ENCODE results near the gene MZF1.

The MZF1 gene

DNA sequence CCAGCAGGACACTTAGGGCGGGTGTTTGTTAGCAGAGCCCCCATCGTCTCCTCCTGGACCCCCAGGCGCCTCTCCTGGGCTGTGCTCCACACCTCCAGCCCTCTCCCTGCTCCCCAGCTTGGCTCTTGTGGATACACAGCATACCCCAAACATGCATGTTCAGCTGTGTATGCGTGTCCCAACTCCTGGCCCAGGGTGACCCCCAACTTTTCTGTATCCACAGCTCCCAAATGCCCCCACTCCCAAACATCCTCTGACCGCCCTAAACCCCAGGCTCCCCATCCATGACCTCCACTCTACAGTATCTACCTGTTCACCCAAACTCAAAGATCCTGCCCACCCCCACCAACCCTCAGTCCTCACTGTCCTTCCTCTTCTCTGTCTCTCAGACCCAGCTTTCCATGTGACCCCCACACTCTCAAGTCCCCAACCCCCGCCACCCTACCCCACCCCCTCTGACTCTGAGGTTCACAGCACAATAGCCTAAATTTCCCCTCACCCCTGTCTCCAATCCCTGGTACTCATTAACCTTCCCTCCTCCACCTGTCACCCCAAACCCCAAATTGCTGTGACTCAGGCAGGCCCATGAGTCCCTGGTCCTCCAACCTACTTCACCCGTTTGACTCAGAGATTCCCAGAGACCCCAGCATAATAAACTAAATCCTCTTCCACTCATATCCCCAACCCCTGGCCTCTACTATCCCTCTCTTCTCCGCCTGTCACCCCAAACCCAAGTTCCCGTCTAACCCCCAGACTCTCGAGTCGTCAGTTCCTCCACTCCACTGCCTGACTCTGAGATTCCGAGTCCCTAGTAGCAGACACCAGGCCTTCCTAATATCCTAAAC is 15.7 kb downstream of the MZF1 start:
- Histone ChIP-seq H3K4me3 (peak overlapping the region; percentile 62 to 91 (median 69)), H3K27ac (peak overlapping the region; percentile 61 to 100 (median 99))

DNA sequence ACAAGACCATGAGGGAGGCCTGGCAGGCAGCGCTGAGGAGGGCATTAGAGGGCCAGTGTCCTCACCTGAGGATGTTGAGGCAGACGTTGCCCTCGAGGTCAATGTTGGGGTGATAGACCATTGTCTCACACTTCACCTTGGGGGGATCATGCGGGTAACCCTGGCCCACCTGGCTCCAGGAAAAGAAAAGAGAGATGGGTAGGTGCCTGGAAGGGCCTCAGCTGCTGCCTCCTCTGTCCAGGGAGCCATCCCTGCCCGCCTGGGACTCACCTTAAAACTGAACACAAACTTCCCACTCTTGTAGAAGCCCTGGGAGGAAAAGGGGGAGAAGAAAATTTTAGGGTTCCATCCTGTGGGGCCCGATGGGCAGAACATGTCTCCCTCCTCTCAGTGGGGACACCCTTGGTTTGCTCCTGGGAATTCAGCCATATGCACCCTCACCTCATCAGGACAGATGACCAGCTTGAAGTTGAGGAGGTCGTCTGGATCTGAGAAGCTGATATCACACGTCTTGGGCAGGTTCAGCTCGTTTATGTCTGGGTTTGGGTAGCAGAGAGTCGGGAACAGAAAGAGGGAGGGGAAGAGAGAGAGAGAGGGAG is 16.4 kb downstream of the MZF1 start:
- peak overlapping the region in 6 of 7 experiments; percentile 62 to 83 (median 68) for H3K4me3 ChIP-seq
- peak overlapping the region in 17 of 21 experiments; percentile 81 to 100 (median 99) for H3K27ac ChIP-seq

DNA sequence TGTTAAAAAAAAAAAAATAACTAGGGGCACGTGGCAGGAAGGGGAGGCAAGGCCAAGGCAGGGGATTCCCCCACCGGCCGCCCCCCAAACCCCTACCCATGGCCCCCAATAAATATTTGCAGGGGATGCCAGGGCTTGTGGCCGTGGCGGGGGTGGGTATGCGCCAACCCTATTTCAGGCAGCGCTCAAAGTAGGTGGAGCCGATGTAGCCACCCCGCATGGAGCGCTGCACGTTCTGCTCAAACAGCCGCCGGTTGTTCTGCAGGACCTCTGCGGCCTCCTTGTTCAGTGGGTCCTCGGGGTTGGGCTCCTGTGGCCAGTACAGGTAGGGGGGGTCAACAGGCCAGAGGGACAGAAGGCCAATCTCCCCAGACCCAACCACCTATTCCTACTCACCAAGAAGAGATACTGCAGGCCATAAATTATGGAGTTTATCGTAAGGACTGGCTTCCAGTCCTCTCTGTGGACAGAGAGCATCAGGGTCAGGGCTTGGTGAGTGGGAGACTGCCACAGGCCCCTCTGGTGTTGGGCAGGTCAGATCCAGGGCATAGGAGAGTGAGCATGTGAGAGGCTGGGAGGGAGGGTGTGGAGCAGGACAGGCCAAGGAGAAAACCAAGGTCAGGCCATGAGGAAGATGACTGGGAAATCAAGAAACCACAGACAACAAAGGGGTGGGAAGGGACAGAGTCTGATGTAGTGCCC is 17.1 kb downstream of the MZF1 start:
- Histone ChIP-seq H3K4me3 (no peak overlapping the region), H3K27ac (peak overlapping the region in 13 of 21 experiments; percentile 7 to 99 (median 95))

DNA sequence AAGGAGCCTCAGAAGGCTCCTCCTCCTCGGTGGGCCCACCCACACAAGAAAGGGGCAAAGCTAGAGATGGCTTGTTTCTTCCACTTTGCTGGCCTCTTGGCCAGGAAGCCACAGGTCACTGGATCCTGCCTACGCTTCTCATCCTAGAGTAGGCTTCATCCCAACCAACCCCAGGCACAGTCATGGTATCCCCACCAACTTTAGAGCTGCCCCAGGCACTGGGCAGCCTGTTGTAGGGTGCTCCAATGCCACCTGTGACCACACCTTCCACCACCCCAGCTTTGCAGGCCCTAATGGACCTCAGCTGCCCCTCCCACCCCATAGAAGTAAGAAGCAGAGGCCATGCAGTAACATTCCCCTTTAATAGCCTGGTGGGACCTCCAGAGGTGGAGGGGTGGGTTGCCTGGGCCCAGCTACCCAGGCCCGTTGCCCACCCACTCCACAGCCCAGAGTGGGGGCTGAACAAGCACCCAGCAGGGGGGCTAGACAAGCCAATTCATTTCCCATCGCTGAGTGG is 17.7 kb downstream of the MZF1 start:
- Histone ChIP-seq H3K27ac (peak overlapping the region in 20 of 21 experiments; percentile 77 to 99 (median 93)), H3K4me3 (peak overlapping the region; percentile 48 to 86 (median 66))

DNA sequence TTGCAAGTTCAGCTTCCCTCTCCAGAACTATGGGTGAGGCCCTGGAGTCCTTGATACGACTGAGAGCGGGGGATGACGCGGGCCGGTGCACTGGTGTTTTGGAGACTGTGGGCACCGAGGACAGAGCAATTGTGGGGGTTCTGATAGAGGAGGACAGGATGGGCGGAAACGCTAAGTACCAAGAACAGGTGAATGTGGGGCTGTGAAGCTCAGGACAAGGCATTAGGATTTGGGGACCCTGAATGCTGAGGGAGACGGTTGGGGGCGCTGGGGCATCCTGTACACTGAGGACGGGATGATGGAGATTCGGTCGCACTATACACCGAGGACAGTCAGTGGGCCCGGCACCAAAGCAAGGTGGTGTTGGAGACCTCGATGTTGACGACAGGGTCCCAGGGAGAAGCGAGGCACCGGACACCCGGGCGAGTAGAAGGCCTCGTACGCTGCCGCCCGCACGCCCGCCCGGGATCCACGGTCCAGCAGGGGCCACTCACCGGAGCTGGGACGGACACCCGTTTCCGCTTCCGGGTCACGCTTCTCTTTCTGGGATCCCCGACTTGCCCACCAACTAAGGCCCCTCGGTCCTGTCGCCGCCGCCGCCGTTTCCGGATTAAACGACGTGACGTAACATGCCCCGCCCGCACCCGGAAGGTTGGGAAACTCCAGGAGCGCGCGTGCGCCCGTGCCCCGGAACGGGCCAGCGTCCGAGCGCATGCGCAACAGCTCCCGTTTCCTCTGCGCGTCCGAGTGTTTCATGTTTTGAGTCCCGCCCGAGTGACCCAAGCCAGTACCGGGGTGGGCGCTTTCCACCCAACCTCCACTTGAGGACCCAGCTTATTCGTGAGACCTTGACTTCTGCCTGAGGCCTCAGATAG is 18.4 kb downstream of the MZF1 start, which contains the start of gene CHMP2A:
TSS of gene CHMP2A (minus strand) at position 612 of the 875 bp plus-strand sequence. CDS start 893 bp downstream, outside the sequence.
- peak within 1 kb of the TSS; percentile 6 to 99 (median 93) for H3K27ac ChIP-seq

DNA sequence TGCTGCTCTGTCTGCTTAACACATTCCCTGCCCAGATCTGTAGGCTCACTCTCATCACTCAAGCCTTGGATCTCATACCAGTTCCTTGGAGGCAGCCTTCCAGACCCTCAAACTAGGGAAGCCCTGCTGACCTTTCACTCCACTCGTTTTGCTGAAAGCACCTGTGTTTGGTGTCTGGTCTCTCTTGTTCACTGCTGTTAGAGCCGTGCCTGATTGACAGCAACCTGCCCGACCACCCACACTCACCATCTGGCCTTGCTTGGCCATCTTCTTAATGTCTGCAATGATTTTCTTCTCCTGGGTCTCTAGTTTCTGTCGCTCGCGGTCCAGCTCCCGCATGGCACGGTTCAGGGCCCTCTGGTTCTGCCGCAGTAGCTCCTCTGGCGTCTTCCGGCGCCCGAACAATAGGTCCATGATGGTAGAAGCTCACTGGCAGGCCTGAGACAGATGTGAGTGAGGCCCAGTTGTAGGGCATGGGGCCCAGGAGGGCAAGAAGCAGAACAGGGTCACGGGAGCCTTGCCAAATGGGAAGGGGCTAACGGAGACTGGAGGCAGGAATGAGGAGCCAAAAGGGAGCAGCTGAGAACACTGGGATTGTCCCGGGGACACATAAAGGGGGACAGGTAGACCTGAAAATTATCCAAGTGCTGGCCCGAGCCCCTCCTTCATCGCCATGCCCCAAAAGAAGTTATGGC is 19.2 kb downstream of the MZF1 start:
- Histone ChIP-seq H3K4me3 (peak overlapping the region; percentile 48 to 86 (median 66)), H3K27ac (peak overlapping the region; percentile 6 to 99 (median 93))

More for the DNA sequence above, 18.4 kb downstream of the MZF1 start, which contains the start of gene CHMP2A:
- peak within 1 kb of the TSS; percentile 48 to 86 (median 66) for H3K4me3 ChIP-seq

DNA sequence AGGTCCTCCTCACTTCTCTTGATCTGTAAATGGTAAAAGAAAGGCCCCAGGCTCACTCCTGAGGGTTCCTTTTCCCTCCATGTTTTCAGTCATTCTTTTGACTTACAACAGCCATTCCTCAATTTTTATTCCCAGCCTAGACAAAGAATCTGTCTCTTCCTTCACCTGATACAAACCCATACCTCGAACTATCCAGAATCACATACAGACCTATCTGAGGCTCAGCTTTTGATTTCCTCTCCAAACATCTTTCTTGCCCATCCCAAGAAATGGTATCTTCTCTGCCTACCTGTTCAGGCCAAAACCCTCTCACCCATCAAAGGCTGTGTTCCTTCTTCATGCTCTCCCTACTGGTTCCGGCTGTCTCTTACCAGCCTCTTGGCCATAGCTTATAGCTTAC is 20.5 kb downstream of the MZF1 start:
- Histone ChIP-seq H3K4me3 (no peak overlapping the region), H3K27ac (no peak overlapping the region)

DNA sequence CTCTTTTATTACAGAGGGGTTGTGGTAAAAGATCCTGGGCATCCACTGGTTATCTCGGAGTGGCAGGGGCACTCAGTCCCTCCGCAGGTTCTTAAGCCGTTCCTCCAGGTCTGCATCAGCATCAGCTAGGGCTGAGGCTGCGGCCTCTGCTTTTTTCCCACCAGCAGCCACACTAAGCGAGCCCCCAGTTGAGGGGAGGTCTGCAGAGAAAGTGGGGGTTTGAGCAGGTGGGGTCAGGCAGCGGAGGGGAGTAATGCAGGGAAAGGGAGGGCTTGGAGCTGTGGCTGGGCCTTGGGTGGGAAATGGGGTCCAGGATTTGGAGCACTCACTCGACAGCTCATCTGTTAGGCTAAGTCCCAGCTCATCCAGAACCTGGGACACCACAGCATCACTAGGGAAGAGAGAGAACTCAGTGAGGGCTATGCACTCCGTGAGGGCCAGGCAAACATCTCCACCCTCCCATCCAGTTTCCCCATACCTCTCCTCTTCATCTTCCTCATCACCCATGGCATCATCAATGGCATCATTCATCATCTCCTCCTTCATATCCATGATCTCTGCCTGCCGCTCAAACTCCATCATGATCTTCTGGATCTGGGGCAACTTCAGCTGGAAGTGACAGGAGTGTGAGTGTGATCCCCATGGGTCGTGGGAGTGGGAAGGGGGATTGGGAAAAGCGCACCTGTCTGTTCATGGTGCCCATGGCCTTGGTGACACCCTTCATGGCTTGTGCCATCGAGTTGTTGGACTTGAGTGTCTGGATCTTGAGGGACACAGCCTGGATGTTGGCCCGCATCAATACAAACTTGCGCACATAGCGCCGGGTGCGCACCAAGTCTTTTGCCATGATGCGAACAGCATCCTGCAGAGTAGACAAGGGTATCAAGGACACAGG is 21.3 kb downstream of the MZF1 start:
- Histone ChIP-seq H3K4me3 (no peak overlapping the region), H3K27ac (no peak overlapping the region)

DNA sequence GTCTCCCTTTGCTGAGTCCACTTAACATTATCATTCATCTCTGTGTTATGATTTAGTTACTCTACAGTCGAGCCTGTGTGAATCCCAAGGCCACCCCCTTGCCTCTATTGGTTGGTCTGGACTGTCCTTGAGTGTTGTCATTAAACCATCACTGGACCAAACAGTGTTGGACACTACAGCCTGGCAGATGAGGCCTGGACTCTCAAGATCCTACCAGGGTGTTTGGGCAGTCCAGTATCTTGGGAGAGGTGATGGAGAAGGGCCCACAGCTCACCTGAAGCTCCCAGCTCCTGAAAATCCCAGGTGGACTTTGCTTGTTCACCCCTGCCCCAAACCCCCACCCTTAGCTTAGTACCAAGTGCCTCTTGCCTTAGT is 22.0 kb downstream of the MZF1 start:
- no peak overlapping the region for H3K4me3 ChIP-seq
- H3K27ac ChIP-seq: no peak overlapping the region

DNA sequence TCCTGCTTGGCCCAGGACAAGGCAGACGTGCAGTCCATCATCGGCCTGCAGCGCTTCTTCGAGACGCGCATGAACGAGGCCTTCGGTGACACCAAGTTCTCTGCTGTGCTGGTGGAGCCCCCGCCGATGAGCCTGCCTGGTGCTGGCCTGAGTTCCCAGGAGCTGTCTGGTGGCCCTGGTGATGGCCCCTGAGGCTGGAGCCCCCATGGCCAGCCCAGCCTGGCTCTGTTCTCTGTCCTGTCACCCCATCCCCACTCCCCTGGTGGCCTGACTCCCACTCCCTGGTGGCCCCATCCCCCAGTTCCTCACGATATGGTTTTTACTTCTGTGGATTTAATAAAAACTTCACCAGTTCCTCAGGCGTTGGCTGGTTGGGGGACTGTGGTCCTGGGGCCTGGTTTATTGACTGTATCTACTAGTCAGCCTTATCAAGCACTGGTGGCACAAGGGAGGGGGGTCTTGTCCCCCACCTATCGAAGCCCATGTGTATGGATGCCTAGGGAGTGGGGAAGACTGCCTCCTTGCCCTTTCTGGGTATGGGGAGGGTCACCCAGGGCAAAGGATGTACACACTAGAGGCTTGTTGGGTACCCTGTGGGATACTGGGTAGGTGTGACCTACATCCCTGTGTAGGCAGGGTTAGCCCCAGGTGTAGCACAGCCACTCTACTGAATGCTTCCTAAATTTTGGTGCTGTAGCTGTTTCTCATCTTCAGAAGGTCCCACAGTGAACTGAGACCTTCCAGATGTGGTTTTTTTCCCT is 22.6 kb downstream of the MZF1 start:
- H3K27ac ChIP-seq: no peak overlapping the region

DNA sequence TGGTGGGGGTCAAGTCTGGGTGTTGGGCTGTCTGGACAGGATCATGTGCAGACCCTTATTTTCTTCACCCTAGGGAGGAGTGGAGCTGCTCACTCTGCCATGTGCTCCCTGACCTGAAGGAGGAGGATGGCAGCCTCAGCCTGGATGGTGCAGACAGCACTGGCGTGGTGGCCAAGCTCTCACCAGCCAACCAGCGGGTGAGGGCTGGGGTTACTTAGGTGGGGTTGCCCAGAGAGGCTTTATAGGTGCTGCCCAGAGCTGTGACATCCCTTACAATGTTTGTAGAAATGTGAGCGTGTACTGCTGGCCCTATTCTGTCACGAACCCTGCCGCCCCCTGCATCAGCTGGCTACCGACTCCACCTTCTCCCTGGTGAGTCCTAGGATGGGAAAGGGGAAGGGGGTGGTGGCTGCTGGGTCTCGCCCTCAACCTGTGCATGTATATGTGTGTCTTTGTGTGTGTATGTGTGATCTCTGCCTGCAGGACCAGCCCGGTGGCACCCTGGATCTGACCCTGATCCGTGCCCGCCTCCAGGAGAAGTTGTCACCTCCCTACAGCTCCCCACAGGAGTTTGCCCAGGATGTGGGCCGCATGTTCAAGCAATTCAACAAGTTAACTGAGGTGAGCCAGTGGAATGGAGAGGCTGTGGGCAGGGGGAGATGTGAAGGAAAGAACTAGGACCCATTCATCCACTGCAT is 23.3 kb downstream of the MZF1 start:
- no peak overlapping the region for H3K27ac ChIP-seq
- no peak overlapping the region for H3K4me3 ChIP-seq

More for the DNA sequence above, 22.6 kb downstream of the MZF1 start:
- H3K4me3 ChIP-seq: no peak overlapping the region

DNA sequence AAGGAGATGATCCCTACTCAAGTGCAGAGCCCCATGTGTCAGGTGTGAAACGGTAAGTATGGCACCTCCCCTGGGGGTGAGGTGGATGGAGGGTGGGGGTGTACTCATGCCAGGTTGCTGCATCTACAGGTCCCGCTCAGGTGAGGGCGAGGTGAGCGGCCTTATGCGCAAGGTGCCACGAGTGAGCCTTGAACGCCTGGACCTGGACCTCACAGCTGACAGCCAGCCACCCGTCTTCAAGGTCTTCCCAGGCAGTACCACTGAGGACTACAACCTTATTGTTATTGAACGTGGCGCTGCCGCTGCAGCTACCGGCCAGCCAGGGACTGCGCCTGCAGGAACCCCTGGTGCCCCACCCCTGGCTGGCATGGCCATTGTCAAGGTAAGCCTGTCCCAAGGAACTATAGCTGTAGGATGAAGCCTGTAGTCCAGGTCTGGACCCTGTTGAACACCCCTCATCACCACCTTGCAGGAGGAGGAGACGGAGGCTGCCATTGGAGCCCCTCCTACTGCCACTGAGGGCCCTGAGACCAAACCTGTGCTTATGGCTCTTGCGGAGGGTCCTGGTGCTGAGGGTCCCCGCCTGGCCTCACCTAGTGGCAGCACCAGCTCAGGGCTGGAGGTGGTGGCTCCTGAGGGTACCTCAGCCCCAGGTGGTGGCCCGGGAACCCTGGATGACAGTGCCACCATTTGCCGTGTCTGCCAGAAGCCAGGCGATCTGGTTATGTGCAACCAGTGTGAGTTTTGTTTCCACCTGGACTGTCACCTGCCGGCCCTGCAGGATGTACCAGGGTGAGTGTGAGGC is 24.1 kb downstream of the MZF1 start:
- H3K27ac ChIP-seq: no peak overlapping the region
- H3K4me3 ChIP-seq: no peak overlapping the region

DNA sequence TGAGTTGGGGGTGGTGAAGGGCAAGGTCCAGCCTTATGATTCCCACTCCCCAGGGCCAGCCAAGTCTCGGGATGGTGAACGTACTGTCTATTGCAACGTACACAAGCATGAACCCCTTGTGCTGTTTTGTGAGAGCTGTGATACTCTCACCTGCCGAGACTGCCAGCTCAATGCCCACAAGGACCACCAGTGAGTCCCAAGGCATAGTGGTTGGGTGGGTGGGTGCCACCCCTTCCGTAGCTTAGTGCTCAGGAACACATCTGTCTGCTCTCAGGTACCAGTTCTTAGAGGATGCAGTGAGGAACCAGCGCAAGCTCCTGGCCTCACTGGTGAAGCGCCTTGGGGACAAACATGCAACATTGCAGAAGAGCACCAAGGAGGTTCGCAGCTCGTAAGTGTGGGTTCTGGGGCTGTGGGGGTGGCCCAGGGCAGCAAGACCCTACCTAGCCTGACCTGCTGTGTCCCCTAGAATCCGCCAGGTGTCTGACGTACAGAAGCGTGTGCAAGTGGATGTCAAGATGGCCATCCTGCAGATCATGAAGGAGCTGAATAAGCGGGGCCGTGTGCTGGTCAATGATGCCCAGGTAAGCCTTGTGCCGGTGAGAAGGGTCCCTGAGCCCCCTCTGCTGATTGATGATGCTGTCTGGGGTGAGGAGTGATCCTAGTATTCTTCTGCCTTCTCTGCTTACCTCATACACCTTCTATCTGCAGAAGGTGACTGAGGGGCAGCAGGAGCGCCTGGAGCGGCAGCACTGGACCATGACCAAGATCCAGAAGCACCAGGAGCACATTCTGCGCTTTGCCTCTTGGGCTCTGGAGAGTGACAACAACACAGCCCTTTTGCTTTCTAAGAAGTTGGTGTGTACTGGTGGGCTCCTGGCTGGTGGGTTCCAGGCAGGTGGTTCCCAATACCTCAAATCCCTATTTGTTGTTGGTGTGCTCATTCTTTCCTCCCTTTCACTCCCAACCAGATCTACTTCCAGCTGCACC is 25.5 kb downstream of the MZF1 start:
- no peak overlapping the region for H3K27ac ChIP-seq
- no peak overlapping the region for H3K4me3 ChIP-seq

DNA sequence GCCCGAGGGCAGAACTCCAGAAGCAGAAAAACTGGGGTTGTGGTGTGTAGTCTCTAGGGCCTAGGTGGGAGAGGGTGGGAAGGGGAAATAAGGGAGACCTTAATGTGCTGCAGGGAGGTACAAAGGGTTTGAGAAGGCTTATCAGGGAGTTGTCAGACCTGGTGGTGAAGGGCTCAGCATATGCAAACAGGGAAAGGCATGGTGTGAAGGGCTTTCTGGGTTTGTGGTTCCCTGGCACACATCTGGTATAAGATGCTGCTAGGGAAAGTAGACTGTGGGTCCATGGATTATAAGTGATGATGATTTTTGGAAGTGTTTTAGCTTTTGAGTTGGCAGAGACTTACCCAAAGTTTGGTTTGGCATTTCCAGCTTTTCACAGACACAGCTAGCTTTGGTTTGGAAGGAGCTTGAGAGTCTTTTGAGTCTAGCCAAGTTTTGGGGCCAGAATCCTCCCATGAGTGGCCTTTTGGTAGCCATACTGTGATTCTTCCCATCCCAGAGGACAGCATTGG is 27.1 kb downstream of the MZF1 start:
- peak overlapping the region in 8 of 21 experiments; percentile 6 to 94 (median 81) for H3K27ac ChIP-seq
- H3K4me3 ChIP-seq: peak overlapping the region; percentile 76 to 96 (median 94)
